Calu3 (cell line): ENCODE data around the gene TAF4B. TPM values are rescaled to one million over a fixed set of nuclear protein-coding genes. Genes with fewer than 3 reads are reported as not detected.
A peak's percentile ranks its signal among the peaks of the same experiment; 100 is the strongest.

Experiments
- BruUV-seq: library from RNA; stranded (reverse); fragments of 400-500 nt; replicated peaks from 2 replicates; lab custom pipeline; 2021; lab: Mats Ljungman, UMichigan
- CTCF ChIA-PET: fragments of 300-600 bp; sonication (Branson Sonifier 250); formaldehyde crosslinking; loops from one replicate; lab custom pipeline; 2022; ENCODE audit warnings: antibody characterized with exemption; lab: Charles Lee
- DNase-seq: peaks from one replicate; pipeline ENCODE4 v3.0.0; 2022
- H3K27ac Mint-ChIP-seq: one replicate; pipeline ENCODE4 v1.8.0; 2022; ENCODE audit warnings: mixed read lengths; ENCODE audit not compliant: unreplicated experiment
- H3K27me3 Mint-ChIP-seq: one replicate; pipeline ENCODE4 v1.8.0; 2022; ENCODE audit warnings: mixed read lengths; ENCODE audit not compliant: unreplicated experiment
- H3K36me3 Mint-ChIP-seq: one replicate; pipeline ENCODE4 v1.8.0; 2022; ENCODE audit warnings: mild to moderate bottlenecking, moderate library complexity, mixed read lengths; ENCODE audit not compliant: insufficient read depth, unreplicated experiment
- H3K4me1 Mint-ChIP-seq: one replicate; pipeline ENCODE4 v1.8.0; 2022; ENCODE audit warnings: mild to moderate bottlenecking, low read depth, mixed read lengths; ENCODE audit not compliant: unreplicated experiment
- H3K4me3 Mint-ChIP-seq: one replicate; pipeline ENCODE4 v1.8.0; 2022; ENCODE audit warnings: mild to moderate bottlenecking, low read depth, moderate library complexity, mixed read lengths; ENCODE audit not compliant: unreplicated experiment
- H3K9me3 Mint-ChIP-seq: one replicate; pipeline ENCODE4 v1.8.0; 2022; ENCODE audit warnings: low read depth, mixed read lengths; ENCODE audit not compliant: unreplicated experiment
- CTCF ChIP-seq: fragments of 200-600 bp; IDR thresholded peaks from one replicate; pipeline ENCODE4 v1.8.0; 2022; ENCODE audit warnings: antibody characterized with exemption; ENCODE audit not compliant: unreplicated experiment
- intact Hi-C: fragments of 100-400 bp; cut with micrococcal nuclease; formaldehyde crosslinking; loops from one replicate; pipeline ENCODE4 v1.10.0; 2022; ENCODE audit not compliant: unreplicated experiment
- total RNA-seq: library from RNA; stranded (reverse); gene quantifications from 2 replicates; pipeline ENCODE4 v1.2.3, GENCODE V29; 2022

TAF4B gene
- total RNA-seq, 1 experiment from 2014 or later = 9.6 TPM

- CTCF ChIA-PET = no interaction called here
- no TSS peak for BruUV-seq
- intact Hi-C loops = no loop called here
- H3K27me3 Mint-ChIP-seq = no peaks in the 10 kb centered on the region
- no peak overlapping the region for H3K4me3 Mint-ChIP-seq
- H3K9me3 Mint-ChIP-seq = no peaks in the 10 kb centered on the region
- no peak overlapping the region for H3K27ac Mint-ChIP-seq
- DNase-seq = no peak
- no peaks in the 10 kb centered on the region for H3K36me3 Mint-ChIP-seq
- TF ChIP-seq CTCF = no peak
- peaks cover 7% of the 10 kb centered on the region for H3K4me1 Mint-ChIP-seq
Measured at GRCh38 chr18:26424428-26425147, 198.3 kb downstream of the TAF4B start.

GRCh38 chr18:26425148-26425531 lies 198.9 kb downstream of the TAF4B start:
- Mint-ChIP-seq H3K27ac (no peak overlapping the region), H3K36me3 (no peaks in the 10 kb centered on the region), H3K27me3 (no peaks in the 10 kb centered on the region), H3K4me3 (no peak overlapping the region), H3K4me1 (peaks cover 10% of the 10 kb centered on the region), H3K9me3 (no peaks in the 10 kb centered on the region)
- no peak for DNase-seq
- no TSS peak for BruUV-seq
- CTCF ChIA-PET = no interaction called here
- intact Hi-C loops = no loop called here
- TF ChIP-seq CTCF = no peak

GRCh38 chr18:26429535-26430226 lies 203.4 kb downstream of the TAF4B start:
- H3K27ac Mint-ChIP-seq = no peak overlapping the region

More at GRCh38 chr18:26429535-26430226, 203.4 kb downstream of the TAF4B start:
- H3K4me1 Mint-ChIP-seq = peaks cover 20% of the 10 kb centered on the region
- TF ChIP-seq CTCF = no peak
- BruUV-seq = no TSS peak
- no peaks in the 10 kb centered on the region for H3K36me3 Mint-ChIP-seq
- H3K27me3 Mint-ChIP-seq = no peaks in the 10 kb centered on the region
- no peaks in the 10 kb centered on the region for H3K9me3 Mint-ChIP-seq
- CTCF ChIA-PET = interaction anchor here (0.6 to 1.2 kb wide), 2 partner anchors 9 to 46 kb away, joined by 3 read pairs; no protein-coding TSS in a partner anchor
- DNase-seq = peak; percentile 16
- intact Hi-C loops = no loop called here
- H3K4me3 Mint-ChIP-seq = no peak overlapping the region
